ENCODE data around the gene PLPP3. TPM values are rescaled to one million over a fixed set of nuclear protein-coding genes. Genes with fewer than 3 reads are reported as not detected.

Gene PLPP3
- total and polyA plus RNA-seq, 2 donors (not counting 1 experiment from before 2014, with no cell fraction given): 343 to 465 TPM

DNA sequence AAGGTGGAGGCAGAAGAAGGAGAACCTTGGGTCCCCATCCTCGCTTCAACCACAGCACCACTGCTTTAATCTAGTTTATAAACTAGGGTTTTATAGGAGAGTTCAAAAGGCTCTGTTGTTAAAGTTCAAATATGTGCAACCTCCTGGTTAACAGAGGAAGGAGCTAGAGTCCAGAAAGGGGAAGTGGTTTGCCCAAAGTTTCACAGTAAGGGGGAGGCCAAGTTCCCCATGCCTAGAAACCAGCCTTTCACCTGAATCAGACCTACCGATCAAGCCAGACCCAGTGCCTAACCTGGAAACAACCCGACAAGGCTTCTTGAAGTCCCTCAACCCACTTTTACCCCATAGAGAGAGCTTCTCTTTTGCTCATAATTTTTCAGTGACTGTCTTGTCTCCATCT, 106.5 kb downstream of the PLPP3 start:
- H3K27ac ChIP-seq (ENCODE audit: insufficient read depth, low read length): no peak overlapping the region
- H3K79me2 ChIP-seq (ENCODE audit: control insufficient read depth, insufficient read depth, low read length): no peaks in the 10 kb centered on the region
- no peak overlapping the region for H3K4me3 ChIP-seq (replicated peaks in 1 of 4; ENCODE audit: control extremely low read depth in 1 of 4, insufficient read depth in 1 of 4, low read depth in 3 of 4, low read length in 4 of 4)
- H3K27me3 ChIP-seq (ENCODE audit: control insufficient read depth, insufficient read depth, low read length): no peaks in the 10 kb centered on the region
- no peak for TF ChIP-seq EZH2 (IDR thresholded peaks at IDR 0.05; ENCODE audit: low read length, missing control alignments)
- TF ChIP-seq, protein P1, sequence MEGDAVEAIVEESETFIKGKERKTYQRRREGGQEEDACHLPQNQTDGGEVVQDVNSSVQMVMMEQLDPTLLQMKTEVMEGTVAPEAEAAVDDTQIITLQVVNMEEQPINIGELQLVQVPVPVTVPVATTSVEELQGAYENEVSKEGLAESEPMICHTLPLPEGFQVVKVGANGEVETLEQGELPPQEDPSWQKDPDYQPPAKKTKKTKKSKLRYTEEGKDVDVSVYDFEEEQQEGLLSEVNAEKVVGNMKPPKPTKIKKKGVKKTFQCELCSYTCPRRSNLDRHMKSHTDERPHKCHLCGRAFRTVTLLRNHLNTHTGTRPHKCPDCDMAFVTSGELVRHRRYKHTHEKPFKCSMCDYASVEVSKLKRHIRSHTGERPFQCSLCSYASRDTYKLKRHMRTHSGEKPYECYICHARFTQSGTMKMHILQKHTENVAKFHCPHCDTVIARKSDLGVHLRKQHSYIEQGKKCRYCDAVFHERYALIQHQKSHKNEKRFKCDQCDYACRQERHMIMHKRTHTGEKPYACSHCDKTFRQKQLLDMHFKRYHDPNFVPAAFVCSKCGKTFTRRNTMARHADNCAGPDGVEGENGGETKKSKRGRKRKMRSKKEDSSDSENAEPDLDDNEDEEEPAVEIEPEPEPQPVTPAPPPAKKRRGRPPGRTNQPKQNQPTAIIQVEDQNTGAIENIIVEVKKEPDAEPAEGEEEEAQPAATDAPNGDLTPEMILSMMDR (conservative IDR thresholded peaks at IDR 0.05 in 1 of 2, IDR thresholded peaks at IDR 0.05 in 1 of 2; ENCODE audit: low read depth in 1 of 2, low read length in 2 of 2): no peak
- H3K4me2 ChIP-seq (ENCODE audit: extremely low read depth, insufficient read depth, low read length): no peak overlapping the region
- H3K4me1 ChIP-seq (ENCODE audit: control insufficient read depth, extremely low read depth, insufficient read depth, low read length): peaks cover 12% of the 10 kb centered on the region
- no peaks in the 10 kb centered on the region for H3K9me3 ChIP-seq (ENCODE audit: control insufficient read depth, insufficient read depth, low read depth, low read length)
- no peak for DNase-seq (ENCODE audit: low read depth in 2 of 2)
- no peaks in the 10 kb centered on the region for H4K20me1 ChIP-seq (ENCODE audit: control insufficient read depth, extremely low read depth, insufficient read depth, low read length)
- H2AFZ ChIP-seq (ENCODE audit: low read length): no peak overlapping the region
- H3K36me3 ChIP-seq (ENCODE audit: control insufficient read depth, insufficient read depth, low read length): no peaks in the 10 kb centered on the region
- H3K9ac ChIP-seq (ENCODE audit: insufficient read depth, low read length): no peak overlapping the region

DNA sequence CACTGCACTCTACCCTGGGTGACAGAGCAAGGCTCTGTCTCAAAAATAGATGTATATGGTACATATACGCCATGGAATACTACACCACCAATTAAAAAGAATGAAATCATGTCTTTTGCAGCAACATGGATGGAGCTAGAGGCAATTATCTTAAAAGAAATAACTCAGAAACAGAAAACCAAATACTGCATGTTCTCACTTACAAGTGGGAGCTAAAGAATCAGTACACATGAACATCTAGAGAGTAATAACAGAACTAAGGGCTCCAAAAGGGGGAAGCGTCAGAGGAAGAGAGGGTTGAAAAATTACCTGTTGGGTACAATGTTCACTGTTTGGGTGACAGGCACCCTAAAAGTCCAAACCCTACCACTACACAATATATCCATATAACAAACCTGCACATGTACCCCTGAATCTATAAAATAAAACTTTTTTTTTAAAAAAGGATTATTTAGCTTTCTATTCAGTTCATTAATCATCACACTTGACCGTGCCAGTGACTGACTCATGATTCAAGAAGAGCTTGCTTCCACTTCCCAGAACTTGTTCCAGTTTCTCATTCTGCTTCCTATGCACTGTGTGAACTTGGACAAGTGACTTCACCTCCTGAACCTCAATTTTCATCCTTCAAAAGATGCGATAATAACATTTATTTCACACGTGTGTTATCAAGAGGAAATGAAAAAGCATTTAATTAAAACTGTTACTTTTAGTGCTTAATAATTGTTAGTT, 109.6 kb downstream of the PLPP3 start:
- Histone ChIP-seq H2AFZ (ENCODE audit: low read length) (no peak overlapping the region), H3K9me3 (ENCODE audit: control insufficient read depth, insufficient read depth, low read depth, low read length) (no peaks in the 10 kb centered on the region), H3K27me3 (ENCODE audit: control insufficient read depth, insufficient read depth, low read length) (no peaks in the 10 kb centered on the region), H3K4me3 (replicated peaks in 1 of 4; ENCODE audit: control extremely low read depth in 1 of 4, insufficient read depth in 1 of 4, low read depth in 3 of 4, low read length in 4 of 4) (no peak overlapping the region), H3K4me2 (ENCODE audit: extremely low read depth, insufficient read depth, low read length) (no peak overlapping the region), H3K79me2 (ENCODE audit: control insufficient read depth, insufficient read depth, low read length) (no peaks in the 10 kb centered on the region), H3K4me1 (ENCODE audit: control insufficient read depth, extremely low read depth, insufficient read depth, low read length) (peaks cover 9% of the 10 kb centered on the region), H4K20me1 (ENCODE audit: control insufficient read depth, extremely low read depth, insufficient read depth, low read length) (no peaks in the 10 kb centered on the region), H3K36me3 (ENCODE audit: control insufficient read depth, insufficient read depth, low read length) (no peaks in the 10 kb centered on the region), H3K9ac (ENCODE audit: insufficient read depth, low read length) (no peak overlapping the region), H3K27ac (ENCODE audit: insufficient read depth, low read length) (no peak overlapping the region)
- peak; percentile 64 to 72 for DNase-seq (ENCODE audit: low read depth in 2 of 2)
- TF ChIP-seq, protein P1 (conservative IDR thresholded peaks at IDR 0.05 in 1 of 2, IDR thresholded peaks at IDR 0.05 in 1 of 2; ENCODE audit: low read depth in 1 of 2, low read length in 2 of 2): no peak

- Histone ChIP-seq H3K36me3 (ENCODE audit: control insufficient read depth, insufficient read depth, low read length) (no peaks in the 10 kb centered on the region), H4K20me1 (ENCODE audit: control insufficient read depth, extremely low read depth, insufficient read depth, low read length) (no peaks in the 10 kb centered on the region), H3K27ac (ENCODE audit: insufficient read depth, low read length) (no peak overlapping the region), H3K79me2 (ENCODE audit: control insufficient read depth, insufficient read depth, low read length) (no peaks in the 10 kb centered on the region), H3K9me3 (ENCODE audit: control insufficient read depth, insufficient read depth, low read depth, low read length) (no peaks in the 10 kb centered on the region), H3K9ac (ENCODE audit: insufficient read depth, low read length) (no peak overlapping the region), H3K27me3 (ENCODE audit: control insufficient read depth, insufficient read depth, low read length) (no peaks in the 10 kb centered on the region), H3K4me1 (ENCODE audit: control insufficient read depth, extremely low read depth, insufficient read depth, low read length) (peaks cover 6% of the 10 kb centered on the region), H3K4me2 (ENCODE audit: extremely low read depth, insufficient read depth, low read length) (peak overlapping the region; percentile 44), H2AFZ (ENCODE audit: low read length) (peak overlapping the region; percentile 18), H3K4me3 (replicated peaks in 1 of 4; ENCODE audit: control extremely low read depth in 1 of 4, insufficient read depth in 1 of 4, low read depth in 3 of 4, low read length in 4 of 4) (no peak overlapping the region)
- peak in 1 of 2 donors; percentile 47 for DNase-seq (ENCODE audit: low read depth in 2 of 2)
- TF ChIP-seq EZH2 (IDR thresholded peaks at IDR 0.05; ENCODE audit: low read length, missing control alignments): no peak
- TF ChIP-seq, protein P1 (conservative IDR thresholded peaks at IDR 0.05 in 1 of 2, IDR thresholded peaks at IDR 0.05 in 1 of 2; ENCODE audit: low read depth in 1 of 2, low read length in 2 of 2): no peak
Observed at GRCh38 chr1:56468518-56468917, 110.8 kb downstream of the PLPP3 start.

All from fibroblast of lung (primary cell).